Stomach (tissue), 9 donors: ENCODE measurements around the gene DNAJC30. TPM values are rescaled to one million over a fixed set of nuclear protein-coding genes. Genes with fewer than 3 reads are reported as not detected.

ENCODE experiments used
- DNase-seq, 2 donors: peaks; one replicate each; pipeline versions ENCODE4 v3.0.0 to v3.0.0-alpha.2; 2013 to 2019
- H3K27ac ChIP-seq, 5 donors: fragments of 200-600 bp in 4 of 5; sonication (generic) in 4 of 5; one replicate each; pipeline ENCODE4 v1.5.1; 2013 to 2019; ENCODE audit warnings: mild to moderate bottlenecking in 1 of 5, moderate library complexity in 1 of 5
- H3K27me3 ChIP-seq, 3 donors: fragments of 200-600 bp; sonication (generic); one replicate each; pipeline ENCODE4 v1.5.1; 2017 to 2019; ENCODE audit warnings: mixed run types in 1 of 3
- H3K36me3 ChIP-seq, 4 donors: fragments of 200-600 bp; sonication (generic); 1 replicate in 3 of 4; 2 replicates in 1 of 4; pipeline ENCODE4 v1.5.1; 2016 to 2019
- H3K4me1 ChIP-seq, 4 donors: fragments of 200-600 bp; sonication (generic); one replicate each; pipeline ENCODE4 v1.5.1; 2016 to 2019
- H3K4me3 ChIP-seq, 4 donors: fragments of 200-600 bp; sonication (generic) in 3 of 4; one replicate each; pipeline ENCODE4 v1.5.1; 2016 to 2019; ENCODE audit warnings: mild to moderate bottlenecking in 1 of 4
- H3K9me3 ChIP-seq, 4 donors: fragments of 200-600 bp; sonication (generic); one replicate each; pipeline ENCODE4 v1.5.1; 2016 to 2019
- CTCF ChIP-seq, 7 experiments: fragments of 450-650 bp in 4 of 7; fragments of 200-600 bp in 3 of 7; sonication (generic) in 3 of 7; IDR thresholded peaks; one replicate each; pipeline ENCODE4 v1.5.1; 2016 to 2019; ENCODE audit warnings: antibody characterized with exemption in 7 of 7, control low read depth in 2 of 7, mild to moderate bottlenecking in 1 of 7
- EP300 ChIP-seq: sonication (generic); formaldehyde crosslinking; IDR thresholded peaks from one replicate; pipeline ENCODE4 v1.6.1; 2017; ENCODE audit warnings: antibody characterized with exemption
- POLR2A ChIP-seq, 4 donors: fragments of 450-650 bp; IDR thresholded peaks; one replicate each; pipeline ENCODE4 v1.6.1; 2016; ENCODE audit warnings: antibody characterized with exemption in 4 of 4, control low read depth in 2 of 4, mild to moderate bottlenecking in 1 of 4, moderate library complexity in 1 of 4
- POLR2AphosphoS5 ChIP-seq, 3 donors: sonication (generic); formaldehyde crosslinking; IDR thresholded peaks; one replicate each; pipeline ENCODE4 v1.6.1; 2016; ENCODE audit warnings: antibody characterized with exemption in 3 of 3
- WGBS, 5 donors: extraction: QIAGEN DNeasy Blood & Tissue Kit in 3 of 5; methylation state at CpG; one replicate each; pipeline versions ENCODE4 v1.1.5 to v1.1.7; 2013 to 2018; 5-methylcytosine and 5-hydroxymethylcytosine counted together
- intact Hi-C: fragments of 100-400 bp; cut with DNase I; formaldehyde crosslinking; loops from one replicate; pipeline ENCODE4 v1.15.1; 2023; ENCODE audit warnings: low total_unique reads
- polyA plus RNA-seq, 3 donors: library from polyadenylated mRNA; stranded (reverse); fragments of 200-250 nt; gene quantifications; one replicate each; pipeline ENCODE4 v1.2.3, GENCODE V29; 2013
- total RNA-seq, 5 donors: library from RNA; depleted of rRNA; stranded (reverse); fragments of >200 nt; gene quantifications; one replicate each; pipeline versions ENCODE4 v1.1.0 to v1.2.3, GENCODE V29; 2014 to 2016
- donor health status: healthy with polysubstance abuse.
- donor health status: Bipolar disorder and iron deficiency.
- donor health status: healthy.

The DNAJC30 gene
- total and polyA plus RNA-seq, 8 donors, result 1.2 to 11.3 (median 5.7) TPM; not detected in 1

DNA sequence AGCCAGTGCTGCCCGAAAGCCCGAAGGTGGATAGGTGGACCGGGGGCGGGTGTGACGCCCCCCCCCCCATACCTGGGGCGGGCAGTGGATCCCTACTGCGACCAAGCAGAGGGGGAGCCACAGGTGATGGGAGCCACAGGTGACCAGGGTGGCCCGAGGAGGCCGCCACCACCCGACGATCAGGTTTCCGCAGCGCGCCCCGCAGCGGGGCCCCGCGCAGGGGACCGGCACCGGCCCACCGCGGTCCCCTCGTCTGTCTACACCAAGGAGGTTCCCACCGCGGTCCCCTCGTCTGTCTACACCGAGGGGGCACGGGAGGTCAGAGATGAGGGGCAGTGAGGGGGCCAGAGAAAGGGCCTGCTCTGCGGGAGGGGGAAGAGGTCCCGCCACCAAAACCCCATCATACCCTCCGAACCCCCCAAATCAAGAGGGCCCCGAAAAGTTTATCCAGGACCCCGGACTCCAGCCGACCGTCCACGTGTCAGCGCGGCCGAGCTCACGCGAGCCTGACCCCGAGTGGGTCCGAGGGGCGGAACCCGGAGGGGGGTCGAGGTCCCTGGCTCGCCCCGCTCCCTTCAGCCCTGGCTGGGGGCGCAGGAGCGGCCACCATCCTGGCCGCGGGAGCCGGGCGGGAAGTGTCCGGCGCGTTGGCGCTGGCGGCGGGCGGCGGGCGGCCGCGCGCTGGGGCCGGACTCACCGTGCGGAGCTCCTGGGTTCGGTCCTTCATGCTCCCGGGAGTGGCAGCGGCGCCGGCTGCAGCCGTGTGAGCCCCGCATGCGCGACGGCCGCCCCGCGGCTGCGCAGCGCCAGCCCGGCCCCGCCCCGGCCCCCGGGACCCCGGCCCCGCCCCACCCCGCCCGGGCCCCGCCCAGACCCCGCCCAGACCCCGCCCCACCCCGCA is 35.9 kb upstream of the DNAJC30 start, which contains the start of gene STX1A:
TSS of gene STX1A (minus strand) at position 765 of the 901 bp plus-strand sequence. CDS start at position 727, 38 bp downstream.
- Histone ChIP-seq H3K36me3 (no peaks in the 10 kb centered on the region), H3K9me3 (no peaks in the 10 kb centered on the region), H3K27me3 (peaks cover 0 to 8% (median 6%) of the 10 kb centered on the region in 3 donors), H3K27ac (peak within 1 kb of the TSS in 3 of 5 donors; percentile 22 to 82 (median 71)), H3K4me1 (peaks cover 48 to 76% (median 56%) of the 10 kb centered on the region in 4 donors), H3K4me3 (peak within 1 kb of the TSS; percentile 76 to 92 (median 90))
- 1 to 2% (median 1%) methylated on average over 23 to 96 of the region's 96 CpGs for WGBS, 5 donors
- no peak for TF ChIP-seq EP300
- no peak for TF ChIP-seq CTCF (IDR thresholded peaks at IDR 0.05)
- no peak for TF ChIP-seq POLR2AphosphoS5 (IDR thresholded peaks at IDR 0.05)
- no peak for TF ChIP-seq POLR2A (IDR thresholded peaks at IDR 0.05)
- intact Hi-C loops, result no loop called here
- peak; percentile 77 to 91 for DNase-seq

GRCh38 chr7:73718438-73718881 is 35.2 kb upstream of the DNAJC30 start:
- Histone ChIP-seq H3K36me3 (no peaks in the 10 kb centered on the region), H3K27ac (peak overlapping the region in 3 of 5 donors; percentile 22 to 82 (median 71)), H3K4me3 (peak overlapping the region; percentile 76 to 92 (median 90)), H3K27me3 (peaks cover 0 to 8% (median 6%) of the 10 kb centered on the region in 3 donors), H3K4me1 (peaks cover 48 to 76% (median 56%) of the 10 kb centered on the region in 4 donors), H3K9me3 (no peaks in the 10 kb centered on the region)
- intact Hi-C loops, result no loop called here
- DNase-seq, result peak in 1 of 2 donors; percentile 16
- 34 to 68% (median 45%) methylated on average over 5 to 9 of the region's 9 CpGs for WGBS, 5 donors
- TF ChIP-seq POLR2AphosphoS5 (IDR thresholded peaks at IDR 0.05) (no peak), EP300 (no peak), POLR2A (IDR thresholded peaks at IDR 0.05) (no peak)

- peak in 1 of 2 donors; percentile 51 for DNase-seq
- H3K27me3 ChIP-seq, result peaks cover 0 to 8% (median 6%) of the 10 kb centered on the region in 3 donors
- peaks cover 48 to 76% (median 56%) of the 10 kb centered on the region in 4 donors for H3K4me1 ChIP-seq
- H3K4me3 ChIP-seq, result peak overlapping the region in 3 of 4 donors; percentile 90 to 92 (median 90)
- H3K9me3 ChIP-seq, result no peaks in the 10 kb centered on the region
- H3K27ac ChIP-seq, result peak overlapping the region in 2 of 5 donors; percentile 71 to 82
- WGBS, 5 donors, result 57 to 75% (median 65%) methylated on average over 8 to 10 of the region's 10 CpGs
- TF ChIP-seq CTCF (IDR thresholded peaks at IDR 0.05) (no peak), EP300 (no peak), POLR2AphosphoS5 (IDR thresholded peaks at IDR 0.05) (no peak), POLR2A (IDR thresholded peaks at IDR 0.05) (no peak)
- H3K36me3 ChIP-seq, result no peaks in the 10 kb centered on the region
- intact Hi-C loops, result no loop called here
Measured at GRCh38 chr7:73717991-73718405, 34.7 kb upstream of the DNAJC30 start.

DNA sequence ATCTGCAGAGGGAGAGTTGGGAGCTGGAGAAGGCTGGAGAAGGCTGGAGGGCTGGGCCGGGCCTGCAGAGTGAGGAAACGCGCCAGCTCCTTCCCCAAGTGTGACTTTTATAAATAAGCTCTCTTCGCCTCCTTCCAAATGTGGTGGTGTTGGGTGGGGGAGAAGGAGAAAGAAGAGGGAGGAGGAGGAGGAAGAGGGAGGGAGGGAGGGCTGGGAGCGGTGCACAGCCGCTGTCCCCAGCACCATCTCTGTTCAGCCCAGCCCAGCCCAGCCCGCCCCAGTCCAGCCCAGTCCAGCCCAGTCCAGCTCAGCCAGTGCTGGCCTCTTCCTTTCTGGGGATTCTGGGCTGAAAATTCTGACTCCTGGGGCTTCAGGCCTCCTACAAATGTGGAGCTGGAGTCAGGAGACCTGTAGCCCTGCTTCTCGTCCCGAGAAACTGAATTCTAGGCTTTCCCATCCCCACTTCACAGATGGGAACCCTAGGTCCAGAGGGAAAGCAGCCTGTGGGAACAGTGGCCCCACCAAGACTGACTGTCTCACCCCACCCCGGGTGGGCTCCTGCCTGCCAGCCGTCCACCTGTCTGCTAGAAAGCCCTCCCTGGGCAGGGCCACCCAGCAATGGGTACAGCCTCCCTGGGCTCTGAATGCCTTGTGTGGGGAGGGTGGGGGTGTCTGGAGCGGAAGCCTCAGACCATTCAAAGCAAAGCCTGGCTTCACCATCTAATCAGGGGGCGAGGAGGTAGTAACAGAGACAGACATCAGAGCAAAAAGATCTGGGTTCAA is 34.0 kb upstream of the DNAJC30 start:
- intact Hi-C loops, result no loop called here
- Histone ChIP-seq H3K36me3 (no peaks in the 10 kb centered on the region), H3K4me1 (peaks cover 48 to 73% (median 56%) of the 10 kb centered on the region in 4 donors), H3K27ac (peak overlapping the region in 2 of 5 donors; percentile 71 to 82), H3K9me3 (no peaks in the 10 kb centered on the region), H3K27me3 (peaks cover 0 to 8% (median 6%) of the 10 kb centered on the region in 3 donors), H3K4me3 (no peak overlapping the region)
- peak in 1 of 2 donors; percentile 78 for DNase-seq
- WGBS, 5 donors, result 63 to 80% (median 71%) methylated on average over 12 to 13 of the region's 13 CpGs
- TF ChIP-seq POLR2A (IDR thresholded peaks at IDR 0.05) (no peak), POLR2AphosphoS5 (IDR thresholded peaks at IDR 0.05) (no peak), CTCF (IDR thresholded peaks at IDR 0.05) (no peak), EP300 (no peak)
